Peyer's patch (tissue), 4 donors: ENCODE measurements around the gene DCBLD2.

ENCODE experiments used
- POLR2A ChIP-seq, 2 donors: fragments of 450-650 bp; IDR thresholded peaks; one replicate each; pipeline ENCODE4 v1.5.1; 2017; ENCODE audit warnings: antibody characterized with exemption in 2 of 2, mild to moderate bottlenecking in 2 of 2, moderate library complexity in 2 of 2
- TF ChIP-seq, protein P1 (sequence below), 6 experiments: fragments of 450-650 bp in 4 of 6; fragments of 200-600 bp in 2 of 6; sonication (generic) in 1 of 6; IDR thresholded peaks; one replicate each; pipeline ENCODE4 v1.5.1; 2017 to 2019; ENCODE audit warnings: antibody characterized with exemption in 6 of 6, mild to moderate bottlenecking in 3 of 6, moderate library complexity in 1 of 6

DNA sequence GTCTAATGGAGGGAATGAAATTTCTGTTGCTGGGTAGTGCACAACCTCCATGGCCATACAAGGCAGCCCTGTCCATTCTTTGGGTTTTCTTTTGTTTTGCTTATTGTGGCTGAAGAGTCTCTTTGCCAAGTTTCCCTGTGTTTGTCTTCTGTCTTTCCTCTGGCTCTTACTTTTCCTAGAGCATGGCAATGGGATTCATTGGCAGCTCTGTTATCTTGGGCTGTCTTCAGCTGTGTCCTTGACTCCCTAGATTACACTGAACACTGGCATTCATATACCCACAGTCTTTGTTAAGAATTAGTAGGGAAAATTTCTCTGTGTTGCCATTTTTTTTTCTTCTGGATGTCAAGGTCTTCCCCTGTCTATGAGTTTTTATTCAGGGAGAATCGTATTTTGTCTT, 16.1 kb upstream of the DCBLD2 start:
- TF ChIP-seq POLR2A (IDR thresholded peaks at IDR 0.05): no peak
- TF ChIP-seq, protein P1, sequence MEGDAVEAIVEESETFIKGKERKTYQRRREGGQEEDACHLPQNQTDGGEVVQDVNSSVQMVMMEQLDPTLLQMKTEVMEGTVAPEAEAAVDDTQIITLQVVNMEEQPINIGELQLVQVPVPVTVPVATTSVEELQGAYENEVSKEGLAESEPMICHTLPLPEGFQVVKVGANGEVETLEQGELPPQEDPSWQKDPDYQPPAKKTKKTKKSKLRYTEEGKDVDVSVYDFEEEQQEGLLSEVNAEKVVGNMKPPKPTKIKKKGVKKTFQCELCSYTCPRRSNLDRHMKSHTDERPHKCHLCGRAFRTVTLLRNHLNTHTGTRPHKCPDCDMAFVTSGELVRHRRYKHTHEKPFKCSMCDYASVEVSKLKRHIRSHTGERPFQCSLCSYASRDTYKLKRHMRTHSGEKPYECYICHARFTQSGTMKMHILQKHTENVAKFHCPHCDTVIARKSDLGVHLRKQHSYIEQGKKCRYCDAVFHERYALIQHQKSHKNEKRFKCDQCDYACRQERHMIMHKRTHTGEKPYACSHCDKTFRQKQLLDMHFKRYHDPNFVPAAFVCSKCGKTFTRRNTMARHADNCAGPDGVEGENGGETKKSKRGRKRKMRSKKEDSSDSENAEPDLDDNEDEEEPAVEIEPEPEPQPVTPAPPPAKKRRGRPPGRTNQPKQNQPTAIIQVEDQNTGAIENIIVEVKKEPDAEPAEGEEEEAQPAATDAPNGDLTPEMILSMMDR (IDR thresholded peaks at IDR 0.05): no peak
